Thyroid gland (tissue), 4 donors: ENCODE data around the gene NMNAT2. TPM values are rescaled to one million over a fixed set of nuclear protein-coding genes. Genes with fewer than 3 reads are reported as not detected.

Experiments used
- DNase-seq, 2 donors: peaks; one replicate each; pipeline ENCODE4 v3.0.0-alpha.2; 2019
- H3K27ac ChIP-seq, 3 donors: fragments of 200-600 bp; sonication (generic); 1 replicate in 2 of 3; 2 replicates in 1 of 3; pipeline ENCODE4 v1.5.1; 2016 to 2019; ENCODE audit warnings: mild to moderate bottlenecking in 1 of 3, moderate library complexity in 1 of 3
- H3K27me3 ChIP-seq: fragments of 200-600 bp; sonication (generic); one replicate; pipeline ENCODE4 v1.5.1; 2019
- H3K36me3 ChIP-seq, 2 donors: fragments of 200-600 bp; sonication (generic); one replicate each; pipeline ENCODE4 v1.5.1; 2016 to 2019
- H3K4me1 ChIP-seq, 2 donors: fragments of 200-600 bp; sonication (generic); one replicate each; pipeline ENCODE4 v1.5.1; 2017 to 2019
- H3K4me3 ChIP-seq, 3 donors: fragments of 200-600 bp; sonication (generic); replicated peaks in 1 of 3; 1 replicate in 2 of 3; 2 replicates in 1 of 3; pipeline ENCODE4 v1.5.1; 2016; ENCODE audit warnings: mild to moderate bottlenecking in 1 of 3
- H3K9me3 ChIP-seq: fragments of 200-600 bp; sonication (generic); one replicate; pipeline ENCODE4 v1.5.1; 2017
- CTCF ChIP-seq, 6 experiments: fragments of 200-600 bp in 3 of 6; fragments of 450-650 bp in 3 of 6; sonication (generic) in 3 of 6; IDR thresholded peaks; one replicate each; pipeline ENCODE4 v1.5.1; 2016 to 2019; ENCODE audit warnings: antibody characterized with exemption in 6 of 6, mild to moderate bottlenecking in 2 of 6, inconsistent platforms in 1 of 6, moderate library complexity in 1 of 6
- POLR2A ChIP-seq, 2 donors: fragments of 450-650 bp; IDR thresholded peaks; one replicate each; pipeline ENCODE4 v1.6.1; 2017; ENCODE audit warnings: antibody characterized with exemption in 2 of 2, mild to moderate bottlenecking in 2 of 2, moderate library complexity in 1 of 2
- WGBS, 2 donors: methylation state at CpG; one replicate each; pipeline ENCODE4 v1.1.5; 2017; 5-methylcytosine and 5-hydroxymethylcytosine counted together
- intact Hi-C: fragments of 100-400 bp; cut with DNase I; formaldehyde crosslinking; loops from one replicate; pipeline ENCODE4 v1.15.1; 2023
- total RNA-seq, 4 donors: library from RNA; depleted of rRNA; stranded (reverse); fragments of >200 nt; gene quantifications; one replicate each; pipeline ENCODE4 v1.2.3, GENCODE V29; 2016

Gene NMNAT2
- total RNA-seq, 4 donors from 2014 or later, result 7.6 to 39.5 (median 17.3) TPM

DNA sequence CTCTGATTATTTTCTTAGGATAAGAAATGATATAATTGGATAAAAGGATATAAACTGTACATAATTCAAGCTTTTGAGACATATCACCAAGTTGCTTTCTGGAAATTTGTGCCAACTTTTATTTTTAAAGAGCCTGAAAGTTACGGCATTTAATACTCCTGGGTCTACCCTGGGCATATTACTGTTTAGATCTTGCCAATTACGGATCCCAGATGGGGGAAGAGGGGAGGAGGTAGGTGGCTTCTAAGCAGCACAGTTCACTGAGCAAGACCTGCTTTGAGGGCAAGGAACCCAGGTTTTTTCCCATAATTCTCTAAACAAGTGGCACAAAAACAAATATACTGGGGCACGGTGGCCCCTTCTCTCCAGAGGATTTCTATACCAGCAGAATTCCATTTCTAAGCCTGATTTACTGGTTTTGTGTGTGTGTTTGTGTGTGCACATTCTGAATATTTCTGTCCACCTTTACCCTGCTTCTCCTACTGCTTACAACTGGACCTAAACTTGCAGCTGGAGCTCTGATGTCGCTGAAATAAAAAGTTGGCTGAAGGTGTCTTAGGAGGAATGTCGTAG, 155.5 kb downstream of the NMNAT2 start:
- H3K4me3 ChIP-seq, result no peak overlapping the region
- TF ChIP-seq CTCF (IDR thresholded peaks at IDR 0.05) (no peak), POLR2A (IDR thresholded peaks at IDR 0.05) (no peak)
- intact Hi-C loops, result no loop called here
- 32 to 36% methylated on average over 5 of the region's 5 CpGs for WGBS, 2 donors
- peak overlapping the region; percentile 32 to 69 (median 40) for H3K27ac ChIP-seq
- no peaks in the 10 kb centered on the region for H3K9me3 ChIP-seq
- H3K4me1 ChIP-seq, result peaks cover 13 to 22% of the 10 kb centered on the region in 2 donors
- H3K27me3 ChIP-seq, result no peaks in the 10 kb centered on the region
- peak; percentile 37 to 46 for DNase-seq
- H3K36me3 ChIP-seq, result no peaks in the 10 kb centered on the region

DNA sequence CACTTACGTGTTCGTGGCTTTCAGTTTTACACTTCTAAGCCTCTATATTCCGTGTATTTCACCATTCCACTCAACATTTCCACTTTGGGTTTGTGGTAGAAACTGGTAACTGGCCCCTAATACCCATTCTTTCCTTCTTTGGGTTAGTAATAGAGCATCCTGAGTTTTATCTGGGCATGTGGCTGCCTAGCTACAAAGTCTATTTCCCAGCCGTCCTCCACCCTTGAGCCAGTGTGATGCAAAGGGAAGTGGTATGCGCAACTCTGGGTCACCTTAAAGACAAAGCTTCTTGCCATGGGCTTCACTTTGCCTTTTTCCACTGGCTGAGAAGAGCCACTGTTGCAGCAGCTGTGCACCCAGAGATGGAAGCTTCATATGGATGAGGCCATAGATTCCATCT, 158.3 kb downstream of the NMNAT2 start:
- TF ChIP-seq CTCF (IDR thresholded peaks at IDR 0.05) (no peak), POLR2A (IDR thresholded peaks at IDR 0.05) (no peak)
- H3K27ac ChIP-seq, result no peak overlapping the region
- intact Hi-C loops, result no loop called here
- 91 to 96% methylated on average over 5 of the region's 5 CpGs for WGBS, 2 donors
- no peaks in the 10 kb centered on the region for H3K27me3 ChIP-seq
- no peak overlapping the region for H3K4me3 ChIP-seq
- H3K9me3 ChIP-seq, result no peaks in the 10 kb centered on the region
- H3K4me1 ChIP-seq, result peaks cover 13 to 22% of the 10 kb centered on the region in 2 donors
- no peaks in the 10 kb centered on the region for H3K36me3 ChIP-seq
- DNase-seq, result no peak

- no peak overlapping the region for H3K4me3 ChIP-seq
- H3K27me3 ChIP-seq, result no peaks in the 10 kb centered on the region
- intact Hi-C loops, result no loop called here
- no peaks in the 10 kb centered on the region for H3K9me3 ChIP-seq
- no peak for TF ChIP-seq CTCF (IDR thresholded peaks at IDR 0.05)
- TF ChIP-seq POLR2A (IDR thresholded peaks at IDR 0.05), result no peak
- no peaks in the 10 kb centered on the region for H3K36me3 ChIP-seq
- no peak for DNase-seq
- WGBS, 2 donors, result 98 to 100% methylated on average over 1 of the region's 1 CpG
- H3K4me1 ChIP-seq, result no peaks in the 10 kb centered on the region
- H3K27ac ChIP-seq, result no peak overlapping the region
Observed at GRCh38 chr1:183255073-183255472, 163.1 kb downstream of the NMNAT2 start.

DNA sequence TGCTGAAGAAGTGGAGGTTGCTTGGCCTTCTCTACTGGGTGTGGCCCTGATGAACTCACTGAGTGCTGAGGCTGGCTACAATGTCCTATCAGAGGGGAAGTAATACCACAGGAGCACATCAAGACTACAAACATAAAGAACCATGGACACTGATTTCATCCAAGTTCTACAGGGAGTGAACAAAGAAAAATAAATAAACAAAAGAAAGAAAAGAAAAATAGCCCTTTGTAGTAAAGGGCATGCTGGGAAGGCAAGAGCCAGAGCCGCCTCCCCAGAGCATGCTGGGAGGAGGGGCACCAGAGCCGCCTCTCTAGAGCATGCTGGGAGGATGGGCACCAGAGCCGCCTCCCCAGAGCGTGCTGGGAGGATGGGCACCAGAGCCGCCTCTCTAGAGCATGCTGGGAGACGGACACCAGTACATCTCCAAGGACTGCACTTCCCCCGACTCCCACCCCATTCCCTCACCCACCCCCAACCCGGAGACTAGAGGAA, 166.2 kb downstream of the NMNAT2 start:
- no peaks in the 10 kb centered on the region for H3K4me1 ChIP-seq
- no peaks in the 10 kb centered on the region for H3K9me3 ChIP-seq
- whole genome bisulfite sequencing, 2 donors, result 94 to 97% methylated on average over 8 of the region's 8 CpGs
- no peaks in the 10 kb centered on the region for H3K36me3 ChIP-seq
- TF ChIP-seq CTCF (IDR thresholded peaks at IDR 0.05) (no peak), POLR2A (IDR thresholded peaks at IDR 0.05) (no peak)
- no peak for DNase-seq
- intact Hi-C loops, result no loop called here
- H3K27ac ChIP-seq, result no peak overlapping the region
- no peak overlapping the region for H3K4me3 ChIP-seq
- H3K27me3 ChIP-seq, result no peaks in the 10 kb centered on the region

DNA sequence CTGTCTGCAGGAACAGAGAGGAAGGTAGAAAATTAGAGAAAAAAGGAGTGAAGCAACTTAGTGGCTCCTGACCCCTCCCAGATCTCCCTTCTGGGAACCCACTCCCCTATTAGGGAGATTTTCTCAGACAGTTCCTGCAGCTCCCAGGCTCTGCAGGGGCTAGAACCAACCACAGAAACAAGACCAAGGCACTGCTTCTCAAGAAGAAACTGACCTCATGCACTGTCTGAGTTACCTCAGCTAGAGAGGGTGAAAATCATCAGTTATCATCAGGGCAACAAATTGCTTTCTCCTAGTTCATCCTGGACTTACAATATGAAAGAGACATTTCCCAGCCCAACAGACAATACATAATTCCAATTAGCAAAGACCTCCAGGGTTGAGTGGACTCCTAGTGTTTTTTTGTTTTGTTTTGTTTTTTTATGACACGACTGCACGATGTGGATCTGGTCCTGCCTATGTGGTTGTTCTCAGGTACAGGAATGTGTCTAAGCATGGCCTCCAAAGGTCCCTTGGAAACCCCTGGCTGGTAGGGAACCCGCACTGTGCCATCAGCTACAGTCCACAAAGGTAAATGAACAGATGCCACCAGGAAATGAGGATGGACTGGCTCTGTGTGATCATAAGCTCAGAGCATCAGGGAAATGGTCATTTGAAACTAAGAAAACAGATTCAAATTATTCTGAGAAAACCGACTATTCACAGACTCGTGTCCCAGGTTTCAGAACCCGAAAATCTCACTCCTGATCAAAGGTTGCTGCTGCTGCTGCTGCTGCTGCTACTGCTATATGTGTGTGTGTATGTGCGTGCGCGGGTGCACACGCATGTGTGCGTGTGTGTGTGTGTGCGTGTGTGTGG, 166.8 kb downstream of the NMNAT2 start:
- Histone ChIP-seq H3K27me3 (no peaks in the 10 kb centered on the region), H3K4me3 (no peak overlapping the region), H3K27ac (no peak overlapping the region), H3K4me1 (no peaks in the 10 kb centered on the region), H3K9me3 (no peaks in the 10 kb centered on the region), H3K36me3 (no peaks in the 10 kb centered on the region)
- intact Hi-C loops, result no loop called here
- DNase-seq, result no peak
- TF ChIP-seq POLR2A (IDR thresholded peaks at IDR 0.05) (no peak), CTCF (IDR thresholded peaks at IDR 0.05) (no peak)
- WGBS, 2 donors, result 87 to 92% methylated on average over 12 of the region's 12 CpGs
